ENCODE data around the gene TRMT1L. TPM values are rescaled to one million over a fixed set of nuclear protein-coding genes. Genes with fewer than 3 reads are reported as not detected.
"Not testable (repeated sequence)": the region's sequence is repeated elsewhere in the genome, so short reads cannot be mapped to it uniquely, and the experiment has no call there.

The TRMT1L gene, protein sequence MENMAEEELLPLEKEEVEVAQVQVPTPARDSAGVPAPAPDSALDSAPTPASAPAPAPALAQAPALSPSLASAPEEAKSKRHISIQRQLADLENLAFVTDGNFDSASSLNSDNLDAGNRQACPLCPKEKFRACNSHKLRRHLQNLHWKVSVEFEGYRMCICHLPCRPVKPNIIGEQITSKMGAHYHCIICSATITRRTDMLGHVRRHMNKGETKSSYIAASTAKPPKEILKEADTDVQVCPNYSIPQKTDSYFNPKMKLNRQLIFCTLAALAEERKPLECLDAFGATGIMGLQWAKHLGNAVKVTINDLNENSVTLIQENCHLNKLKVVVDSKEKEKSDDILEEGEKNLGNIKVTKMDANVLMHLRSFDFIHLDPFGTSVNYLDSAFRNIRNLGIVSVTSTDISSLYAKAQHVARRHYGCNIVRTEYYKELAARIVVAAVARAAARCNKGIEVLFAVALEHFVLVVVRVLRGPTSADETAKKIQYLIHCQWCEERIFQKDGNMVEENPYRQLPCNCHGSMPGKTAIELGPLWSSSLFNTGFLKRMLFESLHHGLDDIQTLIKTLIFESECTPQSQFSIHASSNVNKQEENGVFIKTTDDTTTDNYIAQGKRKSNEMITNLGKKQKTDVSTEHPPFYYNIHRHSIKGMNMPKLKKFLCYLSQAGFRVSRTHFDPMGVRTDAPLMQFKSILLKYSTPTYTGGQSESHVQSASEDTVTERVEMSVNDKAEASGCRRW
- 10 to 100 TPM; 14.8 to 20.1 TPM for total RNA-seq

- H3K9ac ChIP-seq (ENCODE audit: low read depth in 2 of 2, low read length in 2 of 2), result peak within 1 kb of the TSS; percentile 94 to 97
- peak within 1 kb of the TSS; percentile 97 for H3K27ac ChIP-seq
- no peaks in the 10 kb centered on the region for H3K27me3 ChIP-seq
- intact Hi-C loops (cut with DNase I), result loop anchor here (10.0 kb wide), 1 partner anchor 112 kb away; the partner anchor contains the start of gene RNF2
- H3K36me3 ChIP-seq, result no peaks in the 10 kb centered on the region
- no peaks in the 10 kb centered on the region for H3K4me1 ChIP-seq
- H3K9me3 ChIP-seq, result no peaks in the 10 kb centered on the region
- H3K4me3 ChIP-seq, result peak within 1 kb of the TSS; percentile 77
- peak; percentile 100 for DNase-seq
- no peak for TF ChIP-seq CTCF (IDR thresholded peaks at IDR 0.05)
These were observed at the start of gene TRMT1L, which contains the start of gene SWT1 for GRCh38 chr1:185156854-185157598. Gene TRMT1L (minus strand): TSS chr1:185156953. CDS start chr1:185156712, 241 bp downstream. Gene SWT1 (plus strand): TSS chr1:185157167. CDS start chr1:185160842, 3,675 bp downstream.

DNA sequence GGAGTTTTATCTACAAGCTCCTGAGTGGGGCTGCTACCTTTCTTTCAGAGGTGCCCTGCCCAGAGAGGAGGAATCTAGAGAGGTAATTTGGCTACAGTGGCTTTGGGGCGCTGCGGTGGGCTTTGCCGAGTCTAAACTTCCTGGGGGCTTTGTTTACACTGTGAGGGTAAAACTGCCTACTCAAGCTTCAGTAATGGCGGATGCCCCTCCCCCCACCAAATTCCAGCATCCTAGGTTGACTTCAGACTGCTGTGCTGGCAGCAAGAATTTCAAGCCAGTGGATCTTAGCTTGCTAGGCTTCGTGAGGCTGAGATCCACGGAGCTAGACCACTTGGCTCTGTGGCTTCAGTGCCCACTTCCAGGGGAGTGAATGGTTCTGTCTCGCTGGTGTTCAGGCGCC is 44.1 kb upstream of the TRMT1L start:
- H3K27ac ChIP-seq, result no peak overlapping the region
- H3K4me1 ChIP-seq, result no peaks in the 10 kb centered on the region
- no peaks in the 10 kb centered on the region for H3K36me3 ChIP-seq
- H3K9ac ChIP-seq (ENCODE audit: low read depth in 2 of 2, low read length in 2 of 2), result no peak overlapping the region
- no peaks in the 10 kb centered on the region for H3K27me3 ChIP-seq
- TF ChIP-seq CTCF (IDR thresholded peaks at IDR 0.05), result no peak
- no peak overlapping the region for H3K4me3 ChIP-seq
- no peak for DNase-seq
- no peaks in the 10 kb centered on the region for H3K9me3 ChIP-seq
- intact Hi-C loops (cut with DNase I), result no loop called here

DNA sequence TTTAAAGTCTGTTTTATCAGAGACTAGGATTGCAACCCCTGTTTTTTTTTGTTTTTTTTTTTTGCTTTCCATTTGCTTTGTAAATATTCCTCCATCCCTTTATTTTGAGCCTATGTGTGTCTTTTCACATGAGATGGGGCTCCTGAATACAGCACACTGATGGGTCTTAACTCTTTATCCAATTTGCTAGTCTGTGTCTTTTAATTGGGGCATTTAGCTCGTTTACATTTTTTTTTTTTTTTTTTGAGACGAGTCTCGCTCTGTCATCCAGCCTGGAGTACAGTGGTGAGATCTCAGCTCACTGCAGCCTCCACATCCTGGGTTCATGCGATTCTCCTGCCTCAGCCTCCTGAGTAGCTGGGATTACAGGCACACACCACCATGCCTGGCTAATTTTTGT is 42.0 kb upstream of the TRMT1L start:
- H3K36me3 ChIP-seq; H3K27me3 ChIP-seq; H3K4me3 ChIP-seq; H3K9me3 ChIP-seq; DNase-seq; H3K27ac ChIP-seq; H3K9ac ChIP-seq (ENCODE audit: low read depth in 2 of 2, low read length in 2 of 2); intact Hi-C loops (cut with DNase I); H3K4me1 ChIP-seq: not testable (repeated sequence)

GRCh38 chr1:185193756-185194155 is 37.0 kb upstream of the TRMT1L start:
- no peak overlapping the region for H3K9ac ChIP-seq (ENCODE audit: low read depth in 2 of 2, low read length in 2 of 2)
- no peaks in the 10 kb centered on the region for H3K27me3 ChIP-seq
- DNase-seq, result no peak
- no peaks in the 10 kb centered on the region for H3K9me3 ChIP-seq
- intact Hi-C loops (cut with DNase I), result no loop called here
- H3K36me3 ChIP-seq, result no peaks in the 10 kb centered on the region
- no peak for TF ChIP-seq CTCF (IDR thresholded peaks at IDR 0.05)
- no peak overlapping the region for H3K27ac ChIP-seq
- H3K4me3 ChIP-seq, result no peak overlapping the region
- no peaks in the 10 kb centered on the region for H3K4me1 ChIP-seq

- peak; percentile 68 for TF ChIP-seq CTCF (IDR thresholded peaks at IDR 0.05)
- Histone ChIP-seq H3K36me3 (no peaks in the 10 kb centered on the region), H3K4me3 (no peak overlapping the region), H3K27ac (no peak overlapping the region), H3K9ac (ENCODE audit: low read depth in 2 of 2, low read length in 2 of 2) (no peak overlapping the region), H3K4me1 (no peaks in the 10 kb centered on the region), H3K9me3 (no peaks in the 10 kb centered on the region), H3K27me3 (no peaks in the 10 kb centered on the region)
- intact Hi-C loops (cut with DNase I), result loop anchor here (5.0 kb wide), 2 partner anchors 178 to 363 kb away; no protein-coding TSS in a partner anchor
- DNase-seq, result peak; percentile 41
These were observed 13.6 kb upstream of the TRMT1L start for GRCh38 chr1:185170291-185170848.

Data from colonic mucosa (tissue), 4 donors.